DOHH2 (cell line): ENCODE measurements around the gene SLCO2A1.

Experiments
- EZH2phosphoT487 ChIP-seq: fragments of 200-600 bp; sonication (generic); IDR thresholded peaks from 2 replicates; pipeline ENCODE4 v1.6.1; 2017; ENCODE audit warnings: borderline replicate concordance, mild to moderate bottlenecking, antibody characterized with exemption, low read length, moderate library complexity, mixed read lengths
- TF ChIP-seq, protein P1 (sequence below): fragments of 200-600 bp; sonication (generic); IDR thresholded peaks from one replicate; pipeline ENCODE4 v1.5.1; 2014; ENCODE audit warnings: antibody characterized with exemption, mild to moderate bottlenecking, low read depth, low read length; ENCODE audit not compliant: poor library complexity, severe bottlenecking

- TF ChIP-seq, protein P1, sequence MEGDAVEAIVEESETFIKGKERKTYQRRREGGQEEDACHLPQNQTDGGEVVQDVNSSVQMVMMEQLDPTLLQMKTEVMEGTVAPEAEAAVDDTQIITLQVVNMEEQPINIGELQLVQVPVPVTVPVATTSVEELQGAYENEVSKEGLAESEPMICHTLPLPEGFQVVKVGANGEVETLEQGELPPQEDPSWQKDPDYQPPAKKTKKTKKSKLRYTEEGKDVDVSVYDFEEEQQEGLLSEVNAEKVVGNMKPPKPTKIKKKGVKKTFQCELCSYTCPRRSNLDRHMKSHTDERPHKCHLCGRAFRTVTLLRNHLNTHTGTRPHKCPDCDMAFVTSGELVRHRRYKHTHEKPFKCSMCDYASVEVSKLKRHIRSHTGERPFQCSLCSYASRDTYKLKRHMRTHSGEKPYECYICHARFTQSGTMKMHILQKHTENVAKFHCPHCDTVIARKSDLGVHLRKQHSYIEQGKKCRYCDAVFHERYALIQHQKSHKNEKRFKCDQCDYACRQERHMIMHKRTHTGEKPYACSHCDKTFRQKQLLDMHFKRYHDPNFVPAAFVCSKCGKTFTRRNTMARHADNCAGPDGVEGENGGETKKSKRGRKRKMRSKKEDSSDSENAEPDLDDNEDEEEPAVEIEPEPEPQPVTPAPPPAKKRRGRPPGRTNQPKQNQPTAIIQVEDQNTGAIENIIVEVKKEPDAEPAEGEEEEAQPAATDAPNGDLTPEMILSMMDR, result no peak
- no peak for TF ChIP-seq EZH2phosphoT487
These were observed 146.1 kb downstream of the SLCO2A1 start for GRCh38 chr3:133883641-133884040.
